D721Med (cell line): ENCODE results near the gene TBCEL.
"Not testable (repeated sequence)": the region's sequence is repeated elsewhere in the genome, so short reads cannot be mapped to it uniquely, and the experiment has no call there.

ENCODE experiments used
- DNase-seq: peaks from one replicate; pipeline ENCODE4 v3.0.0; 2011; ENCODE audit warnings: low spot score; ENCODE audit not compliant: insufficient read length
- FAIRE-seq: peaks from 2 replicates; lab custom pipeline; 2011; peaks lifted over from hg19 to GRCh38; lab: Jason Lieb, UNC
- TF ChIP-seq, protein P1 (sequence below): IDR thresholded peaks from 2 replicates; pipeline ENCODE4 v1.5.1; 2012; ENCODE audit warnings: mild to moderate bottlenecking, control low read depth; ENCODE audit not compliant: insufficient read depth; ENCODE audit errors: missing control alignments

TBCEL gene

DNA sequence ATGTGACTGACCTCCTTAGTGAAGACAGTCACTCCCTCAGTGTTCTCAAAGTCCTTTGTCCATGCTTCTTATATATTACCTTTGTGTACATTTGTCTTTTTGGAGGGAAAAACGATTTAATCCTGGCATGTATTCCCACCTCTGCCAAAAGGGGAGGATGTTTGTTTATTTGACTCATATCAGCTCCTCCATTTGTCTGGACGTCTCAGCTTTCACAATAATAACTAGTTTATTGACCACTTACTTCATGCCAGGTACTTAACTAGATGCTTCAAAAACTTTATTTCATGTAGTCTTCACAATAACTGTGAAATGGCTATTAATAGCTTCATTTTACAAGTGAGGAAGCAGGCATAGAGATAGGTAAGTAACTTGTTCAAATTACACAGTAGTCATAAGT lies 5.3 kb downstream of the TBCEL start:
- FAIRE-seq (no peak), DNase-seq (no peak)
- TF ChIP-seq, protein P1, sequence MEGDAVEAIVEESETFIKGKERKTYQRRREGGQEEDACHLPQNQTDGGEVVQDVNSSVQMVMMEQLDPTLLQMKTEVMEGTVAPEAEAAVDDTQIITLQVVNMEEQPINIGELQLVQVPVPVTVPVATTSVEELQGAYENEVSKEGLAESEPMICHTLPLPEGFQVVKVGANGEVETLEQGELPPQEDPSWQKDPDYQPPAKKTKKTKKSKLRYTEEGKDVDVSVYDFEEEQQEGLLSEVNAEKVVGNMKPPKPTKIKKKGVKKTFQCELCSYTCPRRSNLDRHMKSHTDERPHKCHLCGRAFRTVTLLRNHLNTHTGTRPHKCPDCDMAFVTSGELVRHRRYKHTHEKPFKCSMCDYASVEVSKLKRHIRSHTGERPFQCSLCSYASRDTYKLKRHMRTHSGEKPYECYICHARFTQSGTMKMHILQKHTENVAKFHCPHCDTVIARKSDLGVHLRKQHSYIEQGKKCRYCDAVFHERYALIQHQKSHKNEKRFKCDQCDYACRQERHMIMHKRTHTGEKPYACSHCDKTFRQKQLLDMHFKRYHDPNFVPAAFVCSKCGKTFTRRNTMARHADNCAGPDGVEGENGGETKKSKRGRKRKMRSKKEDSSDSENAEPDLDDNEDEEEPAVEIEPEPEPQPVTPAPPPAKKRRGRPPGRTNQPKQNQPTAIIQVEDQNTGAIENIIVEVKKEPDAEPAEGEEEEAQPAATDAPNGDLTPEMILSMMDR = no peak

DNA sequence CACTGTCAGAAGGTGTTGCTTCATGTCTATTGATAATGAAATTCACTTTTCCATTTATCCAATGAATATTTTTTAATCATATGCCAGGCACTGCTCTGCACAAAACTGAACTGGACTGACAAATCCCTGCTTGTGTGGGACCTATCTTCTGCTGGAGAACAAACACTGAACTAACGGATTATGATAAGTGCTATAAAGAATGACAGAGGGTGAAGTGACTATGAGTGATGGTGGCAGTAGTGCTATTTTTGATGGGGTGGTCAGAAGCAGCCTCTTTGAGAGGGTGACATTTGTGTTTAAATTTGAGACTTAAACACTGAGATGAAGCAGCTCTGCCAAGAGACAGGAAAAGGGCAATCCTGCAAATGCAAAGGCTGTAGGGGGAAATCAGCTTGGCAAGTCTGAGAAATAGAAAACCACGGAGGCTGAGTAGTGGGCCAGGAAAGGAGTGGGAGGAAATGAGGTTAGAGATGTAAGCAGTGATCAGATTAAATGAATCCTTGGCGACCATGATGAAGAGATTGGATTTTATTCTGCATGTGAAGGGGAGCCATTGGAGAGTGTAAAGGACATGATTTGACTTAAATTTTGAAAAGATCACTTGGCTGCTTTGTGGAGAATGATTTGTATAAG lies 6.0 kb downstream of the TBCEL start:
- DNase-seq = no peak
- no peak for FAIRE-seq
- TF ChIP-seq, protein P1 = no peak

DNA sequence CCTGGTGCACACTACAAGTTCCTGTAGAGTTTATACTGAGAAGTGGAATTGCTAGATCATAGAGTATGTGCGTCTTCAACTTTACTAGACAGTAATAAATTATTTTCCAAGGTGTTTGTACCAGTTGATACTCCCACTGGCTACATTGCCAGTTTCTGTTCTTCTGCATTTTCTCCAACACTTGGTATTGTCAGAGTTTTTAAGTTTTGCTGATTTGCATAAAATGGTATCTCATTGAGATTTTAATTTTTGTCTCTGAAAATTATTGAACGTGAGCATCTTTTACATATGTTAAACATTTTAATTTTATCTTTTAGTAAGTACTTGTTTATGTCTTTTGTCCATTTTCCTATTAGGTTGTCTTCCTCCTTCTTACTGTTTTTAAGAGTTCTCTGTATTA lies 7.3 kb downstream of the TBCEL start:
- TF ChIP-seq, protein P1 = no peak
- FAIRE-seq = no peak

DNA sequence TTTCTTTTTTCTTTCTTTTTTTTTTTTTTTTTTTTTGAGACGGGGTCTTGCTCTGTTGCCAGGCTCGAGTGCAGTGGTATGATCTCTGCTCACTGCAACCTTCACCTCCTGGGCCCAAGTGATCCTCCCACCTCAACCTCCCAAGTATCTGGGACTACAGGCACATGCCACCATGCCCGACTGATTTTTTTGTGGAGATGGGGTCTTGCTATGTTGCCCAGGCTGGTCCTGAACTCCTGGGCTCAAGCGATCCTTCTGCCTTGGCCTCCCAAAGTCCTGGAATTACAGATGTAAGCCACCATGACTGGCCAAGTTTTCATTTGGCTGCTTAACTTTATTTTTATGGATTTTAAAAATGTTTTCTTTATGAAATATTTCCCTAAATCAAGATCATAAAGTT lies 7.7 kb downstream of the TBCEL start:
- not testable (repeated sequence) for FAIRE-seq, DNase-seq

More for the DNA sequence above, 7.3 kb downstream of the TBCEL start:
- DNase-seq = no peak

DNA sequence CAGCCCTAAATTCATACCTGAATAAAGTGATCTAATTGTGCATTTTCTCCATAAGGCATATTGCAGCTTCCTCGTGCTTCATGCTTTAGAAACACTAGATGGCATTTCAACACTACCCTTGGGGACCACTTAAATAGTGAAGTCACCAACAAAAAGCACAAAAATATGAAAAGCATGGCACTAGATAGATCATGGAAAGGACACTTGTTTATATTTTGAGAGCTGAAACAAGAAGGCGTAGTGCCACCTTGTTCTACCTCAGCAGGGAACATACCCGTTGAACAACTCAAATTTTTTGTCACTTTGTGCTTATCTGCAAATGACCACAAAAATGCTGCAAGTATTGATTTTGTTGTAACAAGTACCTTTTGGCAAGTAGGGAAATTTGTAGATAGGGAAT lies 8.6 kb downstream of the TBCEL start:
- TF ChIP-seq, protein P1 = peak; percentile 21
- DNase-seq = no peak
- peak; percentile 44 for FAIRE-seq

DNA sequence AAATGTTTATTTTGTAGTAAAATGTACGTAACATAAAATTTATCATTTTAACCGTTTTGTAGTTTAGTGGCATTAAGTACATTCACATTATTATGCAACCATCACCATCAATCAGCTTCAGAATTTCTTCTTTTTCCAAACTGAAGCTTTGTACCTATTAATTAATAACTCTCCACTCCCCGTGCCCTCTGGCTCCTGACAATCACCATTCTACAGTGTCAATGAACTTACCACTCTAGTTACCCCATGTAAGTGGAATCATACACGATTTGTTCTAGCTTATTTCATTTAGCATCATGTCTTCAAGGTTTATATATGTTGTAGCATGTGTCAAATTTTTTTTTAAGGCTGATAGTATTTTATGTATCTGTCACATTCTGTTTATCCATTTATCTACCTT lies 9.7 kb downstream of the TBCEL start:
- TF ChIP-seq, protein P1 = no peak
- FAIRE-seq = no peak
- DNase-seq = no peak

DNA sequence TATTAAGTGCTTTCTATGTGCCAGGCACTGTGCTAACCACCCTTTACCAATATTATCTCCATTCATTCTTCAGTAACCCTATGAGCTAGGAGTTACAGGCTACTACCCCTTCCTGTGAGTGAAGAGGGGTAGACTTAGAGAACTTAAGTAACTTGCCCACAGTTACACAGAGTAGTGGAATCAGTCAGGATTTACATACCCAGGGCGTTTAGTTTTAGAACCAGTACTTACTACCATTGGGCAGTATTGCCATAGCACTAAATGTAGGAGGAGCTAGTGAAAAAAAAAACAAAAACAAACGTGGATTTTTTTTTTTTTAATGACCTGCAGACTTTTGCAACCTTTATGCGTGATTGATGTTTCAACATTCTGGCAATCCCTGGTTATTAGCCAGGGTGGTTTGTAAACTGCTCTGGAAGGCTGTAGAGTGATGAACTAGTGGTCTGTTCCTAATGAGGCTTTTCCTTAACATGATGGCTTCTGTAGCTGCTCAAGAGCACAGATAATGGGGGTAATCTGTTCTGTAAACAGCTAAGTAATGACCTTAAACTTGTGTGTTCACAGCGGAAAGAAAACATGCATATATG lies 11.4 kb downstream of the TBCEL start:
- FAIRE-seq (peak; percentile 80), DNase-seq (no peak)
- TF ChIP-seq, protein P1 = no peak
